ENCODE data around the gene CUX1.
"Not testable (repeated sequence)": the region's sequence is repeated elsewhere in the genome, so short reads cannot be mapped to it uniquely, and the experiment has no call there.

DNA sequence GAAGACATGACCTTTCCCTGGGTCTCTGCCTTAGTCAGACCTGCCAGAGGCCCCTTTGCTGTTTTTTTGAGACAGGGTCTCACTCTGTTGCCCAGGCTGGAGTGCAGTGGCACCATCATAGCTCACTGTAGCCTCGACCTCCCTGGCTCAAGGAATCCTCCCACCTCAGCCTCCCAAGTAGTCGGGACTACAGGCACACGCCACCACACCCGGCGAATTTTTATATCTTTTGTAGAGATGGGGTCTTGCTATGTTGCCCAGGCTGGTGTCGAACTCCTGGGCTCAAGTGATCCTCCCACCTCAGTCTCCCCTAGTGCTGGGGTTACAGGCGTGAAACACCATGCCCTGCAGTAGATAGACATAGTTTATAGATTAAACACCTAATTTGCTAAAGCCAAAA is 366.4 kb downstream of the CUX1 start:
- TF ChIP-seq CTCF, POLR2A (IDR thresholded peaks at IDR 0.05): not testable (repeated sequence)
